Measurements from ENCODE around the gene PKD2. TPM values are rescaled to one million over a fixed set of nuclear protein-coding genes. Genes with fewer than 3 reads are reported as not detected.

PKD2 gene
- total RNA-seq, 1 experiment from 2014 or later, result 38.4 TPM

DNA sequence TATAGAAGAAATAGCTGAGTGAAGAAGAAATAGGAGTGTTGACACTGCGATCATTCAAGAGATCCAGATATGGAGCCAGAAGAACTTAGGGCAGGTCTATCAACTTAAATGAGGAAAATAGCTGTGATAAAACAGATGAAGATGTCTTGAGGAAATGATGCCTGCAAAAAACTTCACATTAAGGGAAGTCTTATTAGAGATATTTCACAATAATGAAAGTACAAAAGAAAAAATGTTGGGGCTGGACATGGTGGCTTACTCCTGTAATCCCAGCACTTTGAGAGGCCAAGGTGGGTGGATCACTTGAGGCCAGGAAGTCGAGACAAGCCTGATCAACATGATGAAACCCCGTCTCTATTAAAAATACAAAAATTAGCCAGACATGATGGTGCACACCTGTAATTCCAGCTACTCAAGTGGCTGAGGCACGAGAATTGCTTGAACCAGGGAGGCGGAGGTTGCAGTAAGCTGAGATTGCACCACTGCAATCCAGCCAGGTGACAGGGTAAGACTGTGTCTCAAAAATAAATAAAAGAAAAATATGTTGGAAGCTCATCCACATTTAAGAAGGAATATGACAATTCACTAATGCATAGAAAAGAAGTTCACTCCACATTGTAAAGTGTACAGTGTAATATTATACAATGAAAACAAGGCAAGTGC lies 56.3 kb downstream of the PKD2 start:
- Histone ChIP-seq H3K18ac (ENCODE audit: insufficient read length, low read depth, low read length) (no peak overlapping the region), H3K27ac (ENCODE audit: insufficient read length, low read depth, low read length) (no peak overlapping the region), H2BK15ac (ENCODE audit: low read depth, low read length) (no peak overlapping the region), H3K23me2 (ENCODE audit: insufficient read length, low read depth, low read length, poor library complexity, severe bottlenecking) (no peaks in the 10 kb centered on the region), H3T11ph (ENCODE audit: low read length) (no peak overlapping the region), H2AK5ac (ENCODE audit: insufficient read length, low read length) (no peak overlapping the region), H3K79me1 (ENCODE audit: insufficient read depth, low read depth, low read length, poor library complexity, severe bottlenecking) (no peaks in the 10 kb centered on the region), H3K4me1 (ENCODE audit: insufficient read depth, low read length) (no peaks in the 10 kb centered on the region), H3K9ac (ENCODE audit: extremely low read depth, insufficient read length, low read length) (no peak overlapping the region), H3K27me3 (ENCODE audit: insufficient read depth, low read length) (no peaks in the 10 kb centered on the region), H3K4ac (ENCODE audit: low read depth, low read length) (no peak overlapping the region), H3K9me3 (ENCODE audit: control insufficient read depth, low read depth, low read length) (no peaks in the 10 kb centered on the region), H3K79me2 (ENCODE audit: insufficient read depth, low read length) (no peaks in the 10 kb centered on the region), H4K91ac (ENCODE audit: insufficient read length, low read depth, low read length) (no peak overlapping the region), H3K14ac (ENCODE audit: insufficient read depth, low read length) (no peak overlapping the region), H2BK5ac (ENCODE audit: insufficient read length, low read length) (no peak overlapping the region), H3K56ac (ENCODE audit: insufficient read length, low read depth, low read length) (no peak overlapping the region), H3K4me2 (ENCODE audit: insufficient read depth, insufficient read length, low read length) (no peak overlapping the region), H3K23ac (ENCODE audit: insufficient read length, low read depth, low read length) (no peak overlapping the region), H2BK120ac (ENCODE audit: low read depth, low read length, poor library complexity, severe bottlenecking) (no peak overlapping the region), H2BK12ac (ENCODE audit: insufficient read length, low read depth, low read length) (no peak overlapping the region), H2AFZ (ENCODE audit: low read length) (no peak overlapping the region), H4K5ac (ENCODE audit: insufficient read length, low read depth, low read length) (no peak overlapping the region), H4K8ac (replicated peaks; ENCODE audit: insufficient read length, low read depth, low read length) (no peak overlapping the region), H4K20me1 (ENCODE audit: control insufficient read depth, insufficient read depth, insufficient read length) (no peaks in the 10 kb centered on the region), H2BK20ac (ENCODE audit: low read depth, low read length, poor library complexity, severe bottlenecking) (no peak overlapping the region)
- no peak for DNase-seq
- no CpG with 5 or more reads among the region's 5 CpGs for WGBS (ENCODE audit: extremely low coverage, insufficient read length, low lambda C conversion rate)
- Mint-ChIP-seq H3K36me3 (ENCODE audit: insufficient read depth in 1 of 3, low read depth in 3 of 3) (peaks cover 34 to 78% (median 65%) of the 10 kb centered on the region in 3 experiments), H3K4me1 (no peaks in the 10 kb centered on the region), H3K27me3 (ENCODE audit: low read depth) (no peaks in the 10 kb centered on the region), H3K27ac (peak overlapping the region in 1 of 3 experiments; percentile 71; a peak in 1 of 7 replicates), H3K4me3 (no peak overlapping the region), H3K9me3 (peaks cover 3 to 5% of the 10 kb centered on the region in 2 experiments; a peak in 2 of 5 replicates)
- TF ChIP-seq, protein P1, sequence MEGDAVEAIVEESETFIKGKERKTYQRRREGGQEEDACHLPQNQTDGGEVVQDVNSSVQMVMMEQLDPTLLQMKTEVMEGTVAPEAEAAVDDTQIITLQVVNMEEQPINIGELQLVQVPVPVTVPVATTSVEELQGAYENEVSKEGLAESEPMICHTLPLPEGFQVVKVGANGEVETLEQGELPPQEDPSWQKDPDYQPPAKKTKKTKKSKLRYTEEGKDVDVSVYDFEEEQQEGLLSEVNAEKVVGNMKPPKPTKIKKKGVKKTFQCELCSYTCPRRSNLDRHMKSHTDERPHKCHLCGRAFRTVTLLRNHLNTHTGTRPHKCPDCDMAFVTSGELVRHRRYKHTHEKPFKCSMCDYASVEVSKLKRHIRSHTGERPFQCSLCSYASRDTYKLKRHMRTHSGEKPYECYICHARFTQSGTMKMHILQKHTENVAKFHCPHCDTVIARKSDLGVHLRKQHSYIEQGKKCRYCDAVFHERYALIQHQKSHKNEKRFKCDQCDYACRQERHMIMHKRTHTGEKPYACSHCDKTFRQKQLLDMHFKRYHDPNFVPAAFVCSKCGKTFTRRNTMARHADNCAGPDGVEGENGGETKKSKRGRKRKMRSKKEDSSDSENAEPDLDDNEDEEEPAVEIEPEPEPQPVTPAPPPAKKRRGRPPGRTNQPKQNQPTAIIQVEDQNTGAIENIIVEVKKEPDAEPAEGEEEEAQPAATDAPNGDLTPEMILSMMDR (conservative IDR thresholded peaks at IDR 0.05), result no peak
